ENCODE measurements around the gene FRMD4A.

FRMD4A gene

DNA sequence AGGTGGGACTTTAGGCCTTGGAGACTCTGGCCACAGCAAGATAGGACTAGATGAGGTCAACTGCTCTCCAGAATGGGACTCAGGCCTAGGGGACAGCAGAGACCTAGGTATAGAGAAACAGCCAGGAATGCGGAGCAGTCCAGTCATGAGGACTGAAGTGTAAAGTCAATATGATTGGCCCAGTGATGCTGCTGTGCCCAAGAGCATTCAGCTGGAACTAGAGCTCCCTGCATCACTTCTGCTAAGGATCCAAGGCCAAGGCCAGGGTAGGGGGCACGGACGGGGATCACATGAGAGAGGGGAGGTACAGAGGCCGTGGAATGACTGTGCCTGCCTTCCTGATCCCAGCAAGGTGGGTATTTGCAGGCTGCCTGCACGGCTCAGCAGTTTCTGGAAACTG lies 237.9 kb downstream of the FRMD4A start:
- no peak for FAIRE-seq
- TF ChIP-seq, protein P1, sequence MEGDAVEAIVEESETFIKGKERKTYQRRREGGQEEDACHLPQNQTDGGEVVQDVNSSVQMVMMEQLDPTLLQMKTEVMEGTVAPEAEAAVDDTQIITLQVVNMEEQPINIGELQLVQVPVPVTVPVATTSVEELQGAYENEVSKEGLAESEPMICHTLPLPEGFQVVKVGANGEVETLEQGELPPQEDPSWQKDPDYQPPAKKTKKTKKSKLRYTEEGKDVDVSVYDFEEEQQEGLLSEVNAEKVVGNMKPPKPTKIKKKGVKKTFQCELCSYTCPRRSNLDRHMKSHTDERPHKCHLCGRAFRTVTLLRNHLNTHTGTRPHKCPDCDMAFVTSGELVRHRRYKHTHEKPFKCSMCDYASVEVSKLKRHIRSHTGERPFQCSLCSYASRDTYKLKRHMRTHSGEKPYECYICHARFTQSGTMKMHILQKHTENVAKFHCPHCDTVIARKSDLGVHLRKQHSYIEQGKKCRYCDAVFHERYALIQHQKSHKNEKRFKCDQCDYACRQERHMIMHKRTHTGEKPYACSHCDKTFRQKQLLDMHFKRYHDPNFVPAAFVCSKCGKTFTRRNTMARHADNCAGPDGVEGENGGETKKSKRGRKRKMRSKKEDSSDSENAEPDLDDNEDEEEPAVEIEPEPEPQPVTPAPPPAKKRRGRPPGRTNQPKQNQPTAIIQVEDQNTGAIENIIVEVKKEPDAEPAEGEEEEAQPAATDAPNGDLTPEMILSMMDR (IDR thresholded peaks at IDR 0.05; ENCODE audit: insufficient read depth, missing control alignments): no peak
- DNase-seq (ENCODE audit: insufficient read length, low spot score): no peak

GRCh38 chr10:14089556-14090292 lies 241.0 kb downstream of the FRMD4A start:
- FAIRE-seq (no peak), DNase-seq (ENCODE audit: insufficient read length, low spot score) (no peak)
- TF ChIP-seq, protein P1 (IDR thresholded peaks at IDR 0.05; ENCODE audit: insufficient read depth, missing control alignments): no peak

DNA sequence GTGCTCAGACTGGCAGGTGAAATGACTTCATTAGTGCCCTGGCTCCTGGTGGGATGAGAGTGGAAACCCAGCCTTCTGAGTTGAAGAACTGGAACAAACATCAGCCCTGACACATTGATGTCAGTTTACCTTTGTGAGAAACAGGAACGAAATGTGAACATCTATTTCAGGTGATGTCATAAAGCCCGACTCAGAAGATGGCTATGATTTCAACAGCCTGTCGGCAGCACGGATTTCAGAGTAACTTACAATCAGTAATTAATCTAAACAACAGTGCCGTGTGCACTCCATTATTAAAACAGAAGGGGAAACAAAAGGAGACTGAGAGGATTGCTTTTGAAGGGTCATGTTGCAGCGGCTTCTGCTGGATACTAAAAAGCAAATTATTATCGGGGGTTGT lies 243.2 kb downstream of the FRMD4A start:
- FAIRE-seq (no peak), DNase-seq (ENCODE audit: insufficient read length, low spot score) (no peak)
- TF ChIP-seq, protein P1 (IDR thresholded peaks at IDR 0.05; ENCODE audit: insufficient read depth, missing control alignments): no peak

DNA sequence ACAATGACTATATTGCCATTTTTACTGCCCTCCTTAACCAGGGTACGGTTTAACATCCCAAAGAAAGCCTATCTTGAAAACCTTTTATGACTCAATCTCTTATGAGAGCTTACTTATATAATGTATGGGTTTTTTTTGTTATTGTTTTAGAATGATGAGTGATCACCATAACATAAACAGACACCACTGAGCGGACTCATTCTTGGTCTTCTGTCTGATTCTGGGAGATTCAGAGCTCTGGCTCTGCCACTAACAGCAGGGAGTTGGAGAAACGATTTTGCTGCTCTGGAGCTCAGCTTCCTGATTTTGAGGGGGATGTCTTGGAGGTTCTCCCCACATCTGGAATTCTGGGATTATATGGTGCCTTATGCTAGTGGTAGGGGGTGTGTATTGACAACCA lies 244.1 kb downstream of the FRMD4A start:
- FAIRE-seq: no peak
- DNase-seq (ENCODE audit: insufficient read length, low spot score): no peak
- TF ChIP-seq, protein P1 (IDR thresholded peaks at IDR 0.05; ENCODE audit: insufficient read depth, missing control alignments): no peak

- FAIRE-seq (no peak), DNase-seq (ENCODE audit: insufficient read length, low spot score) (no peak)
- TF ChIP-seq, protein P1 (IDR thresholded peaks at IDR 0.05; ENCODE audit: insufficient read depth, missing control alignments): no peak
Measured at GRCh38 chr10:14084875-14085274, 245.8 kb downstream of the FRMD4A start.

- TF ChIP-seq, protein P1 (IDR thresholded peaks at IDR 0.05; ENCODE audit: insufficient read depth, missing control alignments): no peak
- DNase-seq (ENCODE audit: insufficient read length, low spot score): no peak
- no peak for FAIRE-seq
Measured at GRCh38 chr10:14080795-14081194, 249.9 kb downstream of the FRMD4A start.

GRCh38 chr10:14077430-14077829 lies 253.3 kb downstream of the FRMD4A start:
- DNase-seq (ENCODE audit: insufficient read length, low spot score) (no peak), FAIRE-seq (no peak)
- TF ChIP-seq, protein P1 (IDR thresholded peaks at IDR 0.05; ENCODE audit: insufficient read depth, missing control alignments): no peak

Measured in D721Med (cell line).